OCI-LY1 (cell line): ENCODE measurements around the gene IL1RAP.

Experiments
- EZH2 ChIP-seq: fragments of 200-600 bp; sonication (generic), shearing (Covaris generic); IDR thresholded peaks from 2 replicates; pipeline ENCODE4 v1.8.0; 2017; ENCODE audit warnings: borderline replicate concordance, mixed run types, mild to moderate bottlenecking, antibody characterized with exemption, low read length, moderate library complexity, mixed read lengths
- TF ChIP-seq, protein P1 (sequence below): fragments of 200-600 bp; sonication (generic), shearing (Covaris generic); IDR thresholded peaks from 2 replicates; pipeline ENCODE4 v1.5.1; 2017; ENCODE audit warnings: mild to moderate bottlenecking, antibody characterized with exemption, low read length, moderate library complexity, mixed read lengths

DNA sequence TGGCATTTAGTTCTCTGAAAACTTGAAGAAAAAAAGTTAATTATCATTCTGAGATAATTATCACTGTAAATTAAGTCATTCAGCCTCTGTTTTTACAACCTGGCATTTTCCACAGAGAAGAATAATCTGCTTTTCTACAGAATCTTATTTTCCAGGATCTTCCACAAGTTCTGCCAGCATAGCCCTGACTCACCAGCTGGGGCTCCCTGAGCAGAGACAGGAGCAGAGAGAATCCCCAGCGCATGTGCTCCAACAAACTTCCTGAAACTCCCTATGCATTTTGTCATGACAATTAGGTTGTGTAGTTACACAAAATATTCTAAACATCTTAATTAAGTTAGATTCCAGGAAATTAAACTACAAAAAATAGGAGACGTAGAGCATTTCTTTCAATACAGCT, 32.1 kb upstream of the IL1RAP start:
- TF ChIP-seq, protein P1, sequence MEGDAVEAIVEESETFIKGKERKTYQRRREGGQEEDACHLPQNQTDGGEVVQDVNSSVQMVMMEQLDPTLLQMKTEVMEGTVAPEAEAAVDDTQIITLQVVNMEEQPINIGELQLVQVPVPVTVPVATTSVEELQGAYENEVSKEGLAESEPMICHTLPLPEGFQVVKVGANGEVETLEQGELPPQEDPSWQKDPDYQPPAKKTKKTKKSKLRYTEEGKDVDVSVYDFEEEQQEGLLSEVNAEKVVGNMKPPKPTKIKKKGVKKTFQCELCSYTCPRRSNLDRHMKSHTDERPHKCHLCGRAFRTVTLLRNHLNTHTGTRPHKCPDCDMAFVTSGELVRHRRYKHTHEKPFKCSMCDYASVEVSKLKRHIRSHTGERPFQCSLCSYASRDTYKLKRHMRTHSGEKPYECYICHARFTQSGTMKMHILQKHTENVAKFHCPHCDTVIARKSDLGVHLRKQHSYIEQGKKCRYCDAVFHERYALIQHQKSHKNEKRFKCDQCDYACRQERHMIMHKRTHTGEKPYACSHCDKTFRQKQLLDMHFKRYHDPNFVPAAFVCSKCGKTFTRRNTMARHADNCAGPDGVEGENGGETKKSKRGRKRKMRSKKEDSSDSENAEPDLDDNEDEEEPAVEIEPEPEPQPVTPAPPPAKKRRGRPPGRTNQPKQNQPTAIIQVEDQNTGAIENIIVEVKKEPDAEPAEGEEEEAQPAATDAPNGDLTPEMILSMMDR = no peak
- TF ChIP-seq EZH2 = no peak
